ENCODE results near the gene ZNF462.
"Not testable (repeated sequence)": the region's sequence is repeated elsewhere in the genome, so short reads cannot be mapped to it uniquely, and the experiment has no call there.

DNA sequence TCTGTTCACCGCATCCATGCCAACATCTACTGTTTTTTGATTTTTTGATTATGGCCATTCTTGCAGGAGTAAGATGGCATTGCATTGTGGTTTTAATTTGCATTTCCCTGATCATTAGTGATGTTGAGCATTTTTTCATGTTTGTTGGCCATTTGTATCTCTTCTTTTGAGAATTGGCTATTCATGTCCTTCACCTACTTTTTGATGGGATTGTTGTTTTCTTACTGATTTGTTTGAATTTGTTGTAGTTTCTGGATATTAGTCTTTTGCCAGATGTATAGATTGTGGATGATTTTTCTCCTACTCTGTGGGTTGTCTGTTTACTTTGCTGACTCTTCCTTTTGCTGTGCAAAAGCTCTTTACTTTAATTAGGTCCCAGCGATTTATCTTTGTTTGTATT, 37.6 kb downstream of the ZNF462 start:
- not testable (repeated sequence) for TF ChIP-seq ZNF423 (CRISPR knock-in tag; IDR thresholded peaks at IDR 0.05); GABPB1 (CRISPR knock-in tag; IDR thresholded peaks at IDR 0.05); KAT7 (CRISPR knock-in tag; IDR thresholded peaks at IDR 0.05; ENCODE audit: borderline replicate concordance); SP1 (CRISPR knock-in tag; conservative IDR thresholded peaks at IDR 0.05)
- TF ChIP-seq, protein P1, sequence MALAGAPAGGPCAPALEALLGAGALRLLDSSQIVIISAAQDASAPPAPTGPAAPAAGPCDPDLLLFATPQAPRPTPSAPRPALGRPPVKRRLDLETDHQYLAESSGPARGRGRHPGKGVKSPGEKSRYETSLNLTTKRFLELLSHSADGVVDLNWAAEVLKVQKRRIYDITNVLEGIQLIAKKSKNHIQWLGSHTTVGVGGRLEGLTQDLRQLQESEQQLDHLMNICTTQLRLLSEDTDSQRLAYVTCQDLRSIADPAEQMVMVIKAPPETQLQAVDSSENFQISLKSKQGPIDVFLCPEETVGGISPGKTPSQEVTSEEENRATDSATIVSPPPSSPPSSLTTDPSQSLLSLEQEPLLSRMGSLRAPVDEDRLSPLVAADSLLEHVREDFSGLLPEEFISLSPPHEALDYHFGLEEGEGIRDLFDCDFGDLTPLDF (CRISPR knock-in tag; IDR thresholded peaks at IDR 0.05), result not testable (repeated sequence)
